Measurements from ENCODE around the gene CAMK1D.

The CAMK1D gene

GRCh38 chr10:12657489-12657888, 308.1 kb downstream of the CAMK1D start:
- DNase-seq (ENCODE audit: low spot score) = no peak

GRCh38 chr10:12658526-12658925, 309.2 kb downstream of the CAMK1D start:
- no peak for DNase-seq (ENCODE audit: low spot score)

DNA sequence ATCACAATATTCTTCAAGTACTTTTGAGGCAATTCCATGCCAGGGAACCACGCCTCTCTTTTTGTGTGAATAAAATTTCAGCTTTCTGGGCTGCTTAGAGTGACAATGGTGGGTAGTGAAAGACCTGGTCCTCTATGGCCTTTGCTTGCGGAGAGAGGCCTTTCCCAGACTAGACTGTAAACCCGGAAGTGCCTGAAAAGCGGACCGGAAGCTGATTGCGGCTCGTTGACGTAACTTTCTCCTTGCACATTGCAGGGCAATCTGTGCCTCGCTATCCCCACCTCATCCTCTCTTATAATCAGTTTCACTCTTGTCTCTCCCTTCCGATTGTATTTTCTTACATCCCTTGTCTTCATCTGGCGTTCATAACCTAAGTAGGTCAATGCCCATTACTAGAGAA, 310.4 kb downstream of the CAMK1D start:
- DNase-seq (ENCODE audit: low spot score) = no peak

GRCh38 chr10:12660812-12661211, 311.5 kb downstream of the CAMK1D start:
- DNase-seq (ENCODE audit: low spot score) = no peak

- DNase-seq (ENCODE audit: low spot score) = no peak
Measured at GRCh38 chr10:12661671-12662070, 312.3 kb downstream of the CAMK1D start.

GRCh38 chr10:12663863-12664262, 314.5 kb downstream of the CAMK1D start:
- no peak for DNase-seq (ENCODE audit: low spot score)

DNA sequence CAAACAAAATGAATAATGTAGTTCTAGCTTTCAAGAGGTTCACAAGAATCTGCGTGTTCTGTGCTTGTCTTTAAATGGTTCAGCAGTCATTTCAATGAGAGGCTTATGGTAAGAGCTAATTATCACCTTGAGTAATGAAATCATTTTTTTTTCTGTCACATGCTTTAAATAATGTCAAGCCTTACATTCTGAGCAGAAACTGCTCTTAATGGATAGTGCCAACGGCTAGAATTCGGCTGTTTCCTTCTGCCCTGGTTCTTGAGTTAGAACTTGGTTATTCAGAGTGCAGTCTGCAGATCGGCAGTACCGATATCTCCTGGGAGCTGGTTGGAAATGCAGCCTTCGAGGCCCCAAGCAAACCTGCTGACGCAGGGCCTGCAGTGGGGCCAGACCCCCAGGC, 316.2 kb downstream of the CAMK1D start:
- DNase-seq (ENCODE audit: low spot score) = no peak

DNA sequence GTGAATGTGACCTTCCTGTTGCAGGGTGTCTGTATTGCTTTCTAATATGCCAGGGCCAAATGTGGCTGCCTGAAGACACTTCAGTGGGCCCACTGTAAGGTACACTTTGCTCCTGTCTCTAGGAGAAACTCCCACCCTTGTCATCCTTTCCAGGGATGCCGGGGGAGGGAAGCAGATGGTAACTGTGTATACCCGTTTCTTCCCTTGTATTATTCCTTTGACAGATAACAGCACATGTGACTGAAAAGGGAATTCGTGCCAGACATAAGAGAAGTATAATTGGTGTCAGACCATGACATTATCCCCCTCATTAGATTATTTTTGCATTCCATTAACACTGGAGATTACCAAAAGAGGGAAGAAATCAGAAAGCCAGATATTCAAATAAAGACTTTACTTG, 317.7 kb downstream of the CAMK1D start:
- DNase-seq (ENCODE audit: low spot score) = no peak

- DNase-seq (ENCODE audit: low spot score) = no peak
Measured at GRCh38 chr10:12668634-12669033, 319.3 kb downstream of the CAMK1D start.

GRCh38 chr10:12670004-12670403, 320.7 kb downstream of the CAMK1D start:
- no peak for DNase-seq (ENCODE audit: low spot score)

GRCh38 chr10:12675186-12675585, 325.8 kb downstream of the CAMK1D start:
- no peak for DNase-seq (ENCODE audit: low spot score)

DNA sequence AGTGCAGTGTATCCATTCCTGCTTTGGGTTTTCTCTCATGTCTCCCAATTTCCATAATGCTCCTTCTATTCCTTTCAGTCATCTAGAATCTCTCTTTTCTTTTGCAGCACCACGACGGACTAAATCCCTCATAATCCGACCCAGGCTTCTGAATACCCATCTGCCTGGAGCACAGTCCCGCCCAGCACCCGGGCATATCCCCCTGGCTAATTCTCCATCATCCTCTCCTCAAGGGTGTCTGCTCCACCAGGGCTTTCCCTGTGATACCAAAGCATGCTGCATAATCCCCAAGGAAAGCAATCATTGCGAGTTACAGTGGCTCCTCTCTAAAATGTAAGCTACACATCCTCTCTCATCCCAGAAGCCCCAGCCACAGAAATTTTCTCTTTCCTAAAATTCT, 330.3 kb downstream of the CAMK1D start:
- DNase-seq (ENCODE audit: low spot score) = no peak

GRCh38 chr10:12681252-12681651, 331.9 kb downstream of the CAMK1D start:
- DNase-seq (ENCODE audit: low spot score) = no peak

GRCh38 chr10:12684784-12685183, 335.4 kb downstream of the CAMK1D start:
- no peak for DNase-seq (ENCODE audit: low spot score)

DNA sequence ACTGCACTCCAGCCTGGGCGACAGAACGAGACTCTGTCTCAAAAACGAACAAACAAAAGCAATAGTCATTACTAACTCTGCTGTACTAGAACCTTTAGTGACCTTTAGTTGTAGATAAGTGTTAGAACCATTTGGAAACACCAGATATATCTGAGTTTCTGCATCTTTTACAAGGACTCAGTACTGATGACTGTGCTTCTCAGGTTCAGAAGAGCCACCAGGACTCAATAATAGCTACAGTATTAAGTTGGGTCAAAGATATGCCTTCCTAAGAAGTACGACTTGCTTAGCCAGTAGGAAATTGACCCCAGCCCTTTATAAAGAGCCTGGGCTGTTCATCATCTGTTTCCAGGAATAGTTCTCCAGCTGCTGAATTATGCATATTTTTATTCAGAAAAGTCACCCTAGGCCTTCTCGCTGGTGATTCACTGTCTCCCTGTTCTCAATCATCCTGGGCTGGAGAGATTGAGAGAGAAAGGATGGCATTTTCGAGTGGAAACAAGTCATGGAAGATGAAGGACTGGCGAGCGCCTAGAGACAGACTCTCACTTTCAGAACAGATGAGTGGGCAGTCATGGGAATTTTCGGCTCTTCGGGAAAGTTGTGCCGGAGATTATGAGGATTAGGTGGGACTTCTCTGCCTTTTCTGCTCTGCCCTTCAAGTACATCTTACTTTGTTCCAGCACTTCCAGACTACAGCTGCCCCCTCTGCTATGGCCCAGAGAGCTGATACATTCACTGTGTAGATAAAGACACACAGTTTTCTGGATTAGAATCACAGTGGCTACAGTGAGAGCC, 336.1 kb downstream of the CAMK1D start:
- no peak for DNase-seq (ENCODE audit: low spot score)

DNA sequence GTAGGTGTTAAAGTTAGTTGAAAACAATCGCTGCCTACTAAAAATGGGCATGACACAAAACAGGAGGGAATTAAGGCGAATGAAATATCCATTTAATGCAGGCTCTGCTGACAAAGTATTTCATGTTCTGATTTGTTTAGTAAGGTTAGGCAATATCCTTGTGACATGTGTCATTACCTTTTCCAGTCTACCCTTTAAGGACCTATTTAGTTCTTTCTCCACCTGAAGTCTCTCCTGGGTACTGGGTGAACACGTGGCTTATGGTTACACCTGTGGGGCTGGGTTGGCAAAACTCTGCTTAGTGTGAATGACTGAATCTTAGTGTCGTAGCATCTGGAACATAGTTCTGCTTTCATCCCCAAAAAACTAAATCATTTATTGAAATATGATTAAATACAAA, 338.6 kb downstream of the CAMK1D start:
- no peak for DNase-seq (ENCODE audit: low spot score)

- DNase-seq (ENCODE audit: low spot score) = no peak
Measured at GRCh38 chr10:12689893-12690292, 340.5 kb downstream of the CAMK1D start.

DNA sequence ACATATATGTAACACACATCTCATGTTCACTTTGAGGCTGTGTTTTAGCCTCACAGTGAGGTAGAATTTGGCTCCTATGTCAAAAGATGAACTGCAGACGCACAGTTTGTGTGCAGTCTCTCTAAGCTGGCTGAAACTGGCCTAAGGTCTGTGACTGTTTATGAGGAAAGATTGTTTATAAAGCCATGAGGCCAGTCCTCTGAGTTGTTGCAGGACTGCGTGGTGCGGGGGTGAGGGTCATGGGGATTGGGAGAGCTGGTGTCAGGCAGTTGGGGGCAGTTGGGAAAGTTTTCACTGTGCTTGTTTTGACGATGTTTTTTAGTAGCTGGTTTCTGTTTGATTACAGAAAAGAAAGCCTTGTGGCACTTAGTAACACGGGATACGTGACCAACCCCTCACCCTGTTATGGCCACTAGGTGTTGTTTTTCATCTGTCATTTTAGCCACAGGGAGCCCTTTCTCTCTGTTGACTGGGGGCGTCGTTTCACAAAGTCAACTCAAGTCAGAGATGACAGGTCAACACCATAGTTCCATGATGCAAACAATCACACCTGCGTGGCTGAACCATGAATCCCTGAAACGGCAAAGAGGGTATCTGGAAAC, 341.3 kb downstream of the CAMK1D start:
- no peak for DNase-seq (ENCODE audit: low spot score)

GRCh38 chr10:12691596-12691995, 342.2 kb downstream of the CAMK1D start:
- DNase-seq (ENCODE audit: low spot score) = no peak

GRCh38 chr10:12697764-12698163, 348.4 kb downstream of the CAMK1D start:
- no peak for DNase-seq (ENCODE audit: low spot score)

GRCh38 chr10:12699258-12699700, 349.9 kb downstream of the CAMK1D start:
- peak; percentile 64 for DNase-seq (ENCODE audit: low spot score)

GRCh38 chr10:12699781-12700556, 350.6 kb downstream of the CAMK1D start:
- no peak for DNase-seq (ENCODE audit: low spot score)

DNA sequence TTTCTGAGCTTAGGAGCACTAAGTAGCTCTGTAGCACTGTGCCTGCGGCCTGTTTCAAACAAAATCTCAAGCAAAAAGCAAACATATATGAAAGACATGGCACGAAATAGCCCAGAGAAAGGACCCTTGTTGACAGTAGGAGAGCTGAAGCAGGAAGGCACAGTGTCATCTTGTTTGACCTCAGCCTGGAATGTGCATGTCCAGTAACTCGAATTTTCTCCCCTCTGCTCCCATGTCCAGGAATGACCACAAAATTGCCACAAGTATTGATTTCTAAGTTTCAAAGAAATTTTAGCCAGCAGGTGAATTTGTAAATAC, 351.2 kb downstream of the CAMK1D start:
- DNase-seq (ENCODE audit: low spot score) = no peak
